Activated naive CD8-positive, alpha-beta T cell (primary cell): ENCODE measurements around the gene CFAP77.
"Not testable (repeated sequence)": the region's sequence is repeated elsewhere in the genome, so short reads cannot be mapped to it uniquely, and the experiment has no call there.

Source experiments
- H3K27ac Mint-ChIP-seq: one replicate; pipeline ENCODE4 v1.8.0; 2021; ENCODE audit warnings: mixed read lengths
- H3K27me3 Mint-ChIP-seq: one replicate; pipeline ENCODE4 v1.8.0; 2021; ENCODE audit warnings: mixed read lengths
- H3K36me3 Mint-ChIP-seq: one replicate; pipeline ENCODE4 v1.8.0; 2021; ENCODE audit warnings: mixed read lengths
- H3K4me1 Mint-ChIP-seq: one replicate; pipeline ENCODE4 v1.8.0; 2021; ENCODE audit warnings: low read depth, mixed read lengths
- H3K4me3 Mint-ChIP-seq: one replicate; pipeline ENCODE4 v1.8.0; 2021; ENCODE audit warnings: mild to moderate bottlenecking, mixed read lengths
- H3K9me3 Mint-ChIP-seq: one replicate; pipeline ENCODE4 v1.8.0; 2021; ENCODE audit warnings: low read depth, mixed read lengths

CFAP77 gene

DNA sequence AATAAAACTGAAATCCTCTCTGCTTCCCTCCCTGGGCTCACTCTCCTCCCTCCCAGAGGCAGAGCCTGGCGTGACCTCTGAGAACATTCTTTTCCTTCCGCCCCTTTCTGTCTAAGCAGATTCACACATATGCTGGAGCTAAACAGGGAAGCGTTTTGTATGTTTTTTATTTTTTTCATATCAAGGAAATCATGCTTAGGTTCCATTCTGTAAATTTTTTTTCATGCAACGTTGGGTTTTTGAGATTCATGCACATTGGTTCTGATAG is 152.2 kb downstream of the CFAP77 start:
- Mint-ChIP-seq H3K36me3 (peaks cover 6% of the 10 kb centered on the region), H3K9me3 (peaks cover 5% of the 10 kb centered on the region), H3K4me3 (no peak overlapping the region), H3K27ac (no peak overlapping the region), H3K27me3 (peaks cover 9% of the 10 kb centered on the region), H3K4me1 (no peaks in the 10 kb centered on the region)

DNA sequence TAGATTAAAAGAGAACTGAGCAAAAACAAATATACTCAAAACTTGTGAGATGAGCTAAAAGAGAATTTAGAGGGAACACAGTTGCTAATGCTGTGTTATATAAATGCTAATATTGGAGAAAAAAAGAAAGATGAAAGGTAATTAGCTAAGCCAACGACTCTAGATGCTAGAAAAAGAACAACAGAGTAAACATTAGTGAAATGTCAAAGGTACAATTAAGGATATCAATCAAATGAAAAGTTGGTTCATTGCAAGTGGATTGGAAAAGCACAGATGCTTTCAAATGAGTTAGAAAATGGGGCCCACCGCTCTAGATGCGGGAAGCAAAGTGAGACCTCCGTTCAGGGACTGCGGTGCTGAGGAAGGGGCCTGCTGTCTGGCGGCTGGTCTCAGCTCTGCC is 154.5 kb downstream of the CFAP77 start:
- H3K27ac Mint-ChIP-seq = no peak overlapping the region
- H3K27me3 Mint-ChIP-seq = peaks cover 6% of the 10 kb centered on the region

DNA sequence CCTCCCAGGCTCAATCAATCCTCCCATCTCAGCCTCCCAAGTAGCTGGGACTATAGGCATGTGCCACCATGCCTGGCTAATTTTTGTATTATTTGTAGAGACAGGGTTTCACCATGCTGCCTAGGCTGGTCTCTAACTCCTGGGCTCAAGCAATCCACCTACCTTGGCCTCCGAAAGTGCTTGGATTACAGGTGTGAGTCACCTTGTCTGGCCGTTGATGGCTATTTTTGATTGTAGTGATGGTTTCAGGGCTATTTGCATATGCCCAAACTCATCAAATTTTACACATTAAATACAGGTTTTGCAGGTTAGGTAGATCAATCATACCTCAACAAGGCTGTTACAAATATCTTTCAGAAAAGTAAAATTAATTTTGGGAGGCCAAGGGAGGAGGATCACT is 158.8 kb downstream of the CFAP77 start:
- not testable (repeated sequence) for H3K9me3 Mint-ChIP-seq, H3K4me3 Mint-ChIP-seq, H3K27ac Mint-ChIP-seq, H3K4me1 Mint-ChIP-seq, H3K36me3 Mint-ChIP-seq, H3K27me3 Mint-ChIP-seq

More for the DNA sequence above, 154.5 kb downstream of the CFAP77 start:
- Mint-ChIP-seq H3K36me3 (peaks cover 7% of the 10 kb centered on the region), H3K4me3 (no peak overlapping the region), H3K9me3 (peaks cover 2% of the 10 kb centered on the region), H3K4me1 (no peaks in the 10 kb centered on the region)

DNA sequence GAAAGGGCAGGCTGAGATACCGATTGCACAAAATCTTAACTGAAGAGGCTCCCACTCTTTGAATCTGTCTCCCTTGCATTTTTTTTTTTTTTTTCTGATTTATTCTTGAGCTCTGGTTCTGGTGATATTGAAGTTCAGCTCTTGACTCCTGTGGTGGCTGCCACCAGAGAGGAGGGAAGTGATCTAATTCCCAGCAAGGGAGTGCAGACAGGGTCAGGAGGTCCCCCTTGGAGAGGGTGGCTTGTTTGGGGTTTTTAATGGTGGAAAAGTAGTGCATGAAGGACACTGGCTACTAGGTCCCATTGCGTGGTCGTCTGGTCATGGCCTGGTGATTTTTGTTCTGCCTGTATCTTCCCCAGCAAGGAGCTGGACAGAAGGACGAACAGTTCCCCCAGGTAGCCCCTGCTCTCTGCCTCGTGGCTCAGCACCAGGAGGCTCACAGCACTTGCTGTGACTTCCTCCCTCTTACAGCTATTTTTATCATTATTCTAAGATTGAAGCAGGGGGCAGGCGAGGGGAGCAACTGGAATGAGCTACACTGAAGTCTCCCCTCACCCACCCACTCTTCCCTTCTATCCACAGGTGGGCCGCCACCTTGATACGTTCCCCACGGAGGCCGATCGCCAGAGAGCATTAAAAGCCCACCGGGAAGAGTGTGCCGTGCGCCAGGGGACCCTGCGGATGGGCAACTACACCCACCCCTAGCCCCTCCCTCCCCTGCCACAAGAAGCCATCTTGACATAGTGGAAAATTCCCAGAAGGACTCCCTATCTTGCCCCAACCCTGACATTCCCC is 162.0 kb downstream of the CFAP77 start:
- Mint-ChIP-seq H3K4me1 (no peaks in the 10 kb centered on the region), H3K27ac (no peak overlapping the region), H3K36me3 (peaks cover 7% of the 10 kb centered on the region), H3K27me3 (peaks cover 24% of the 10 kb centered on the region), H3K9me3 (no peaks in the 10 kb centered on the region), H3K4me3 (no peak overlapping the region)

DNA sequence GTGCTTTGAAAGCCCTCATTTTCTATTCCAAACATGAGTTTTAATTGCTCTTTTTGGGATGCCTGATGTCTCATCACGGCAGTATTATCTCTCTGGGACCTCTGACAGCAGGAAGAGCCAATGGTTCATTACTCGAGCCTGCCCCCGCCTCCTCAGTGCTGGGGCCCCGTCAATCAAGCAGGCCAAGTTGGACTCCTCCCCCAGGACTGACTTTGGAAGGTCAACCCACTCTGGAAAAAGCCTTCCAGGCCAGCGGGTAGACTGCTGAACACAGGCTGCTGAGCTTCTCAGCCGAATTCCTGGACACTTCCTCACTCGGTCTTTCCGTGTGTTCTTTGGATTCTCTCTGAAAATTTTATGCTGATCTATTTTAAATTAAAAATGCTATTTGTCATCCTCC is 162.9 kb downstream of the CFAP77 start:
- Mint-ChIP-seq H3K27me3 (peaks cover 33% of the 10 kb centered on the region), H3K4me1 (no peaks in the 10 kb centered on the region), H3K27ac (no peak overlapping the region), H3K9me3 (no peaks in the 10 kb centered on the region), H3K4me3 (no peak overlapping the region), H3K36me3 (peaks cover 4% of the 10 kb centered on the region)

DNA sequence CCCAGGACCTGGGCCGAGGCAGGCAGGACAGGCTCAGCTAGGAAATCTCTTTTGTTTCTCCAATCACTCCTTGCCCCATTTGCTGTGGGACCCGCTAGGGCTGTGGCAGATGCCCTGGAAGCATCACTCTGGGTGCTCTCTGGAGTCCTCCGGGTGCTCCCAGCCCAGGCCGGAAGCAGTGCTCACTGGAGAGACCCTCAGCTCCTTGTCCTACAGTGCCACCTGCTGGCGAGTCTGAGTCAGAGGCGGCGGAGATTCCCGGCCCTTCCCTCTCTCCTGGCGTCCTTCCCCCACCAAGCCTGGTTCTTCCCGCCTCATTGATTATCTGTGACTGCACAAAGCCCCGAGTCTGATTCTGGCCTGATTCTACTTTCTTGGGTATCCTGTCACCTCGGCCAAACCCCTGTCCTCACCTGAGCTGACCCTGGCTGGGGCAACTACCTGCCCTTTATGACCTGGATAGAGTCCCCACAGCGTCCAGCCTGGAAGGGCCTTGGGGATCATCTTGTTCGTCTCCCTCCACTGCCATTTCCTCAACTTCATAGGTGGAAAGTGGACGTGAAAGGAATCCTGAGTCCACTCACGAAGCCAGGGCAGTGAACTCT is 165.1 kb downstream of the CFAP77 start:
- no peak overlapping the region for H3K4me3 Mint-ChIP-seq
- no peak overlapping the region for H3K27ac Mint-ChIP-seq
- no peaks in the 10 kb centered on the region for H3K4me1 Mint-ChIP-seq
- H3K36me3 Mint-ChIP-seq = peaks cover 4% of the 10 kb centered on the region
- H3K27me3 Mint-ChIP-seq = peaks cover 42% of the 10 kb centered on the region
- no peaks in the 10 kb centered on the region for H3K9me3 Mint-ChIP-seq

DNA sequence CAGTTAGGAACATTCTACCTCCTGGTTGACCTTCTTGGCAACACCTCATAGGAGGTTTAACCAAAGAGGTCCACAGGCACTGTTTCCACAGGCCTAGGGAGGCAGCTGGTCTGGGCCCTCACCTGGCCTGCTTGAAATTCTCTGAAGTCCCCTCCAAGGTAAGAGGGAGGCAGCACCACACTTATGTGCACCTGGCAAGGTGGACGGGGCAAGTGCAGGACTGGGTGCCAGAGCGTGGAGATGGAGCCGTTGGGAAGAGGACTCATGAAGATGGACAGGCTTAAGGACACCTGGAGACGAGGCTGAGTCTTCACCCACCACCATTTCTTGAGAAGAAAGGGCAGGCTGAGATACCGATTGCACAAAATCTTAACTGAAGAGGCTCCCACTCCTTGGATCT is 165.8 kb downstream of the CFAP77 start:
- Mint-ChIP-seq H3K4me3 (no peak overlapping the region), H3K4me1 (no peaks in the 10 kb centered on the region), H3K36me3 (peaks cover 4% of the 10 kb centered on the region), H3K27me3 (peaks cover 42% of the 10 kb centered on the region), H3K9me3 (no peaks in the 10 kb centered on the region), H3K27ac (no peak overlapping the region)

DNA sequence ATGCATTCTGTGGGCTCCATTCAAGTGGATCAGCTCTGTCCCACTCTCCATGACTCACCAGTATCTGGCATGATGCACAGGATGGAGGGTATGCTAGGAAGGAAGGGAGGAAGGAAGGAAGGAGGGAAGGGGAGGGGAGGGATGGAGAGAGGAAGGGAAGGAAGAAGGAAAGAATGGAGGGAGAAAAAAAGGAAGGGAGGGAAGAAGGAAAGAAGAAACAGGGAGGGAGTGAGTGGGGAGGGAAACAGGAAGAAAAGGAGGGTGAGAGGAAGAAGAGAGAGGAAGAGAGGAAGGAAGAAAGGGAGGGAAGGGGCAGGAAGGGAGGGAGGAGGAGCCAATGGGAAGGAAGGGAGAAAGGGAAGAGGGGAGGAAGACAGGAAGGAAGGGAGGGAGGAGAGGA is 167.1 kb downstream of the CFAP77 start:
- Mint-ChIP-seq H3K9me3 (no peaks in the 10 kb centered on the region), H3K36me3 (peaks cover 4% of the 10 kb centered on the region), H3K4me3 (no peak overlapping the region), H3K27ac (no peak overlapping the region), H3K4me1 (peaks cover 6% of the 10 kb centered on the region), H3K27me3 (peaks cover 45% of the 10 kb centered on the region)

DNA sequence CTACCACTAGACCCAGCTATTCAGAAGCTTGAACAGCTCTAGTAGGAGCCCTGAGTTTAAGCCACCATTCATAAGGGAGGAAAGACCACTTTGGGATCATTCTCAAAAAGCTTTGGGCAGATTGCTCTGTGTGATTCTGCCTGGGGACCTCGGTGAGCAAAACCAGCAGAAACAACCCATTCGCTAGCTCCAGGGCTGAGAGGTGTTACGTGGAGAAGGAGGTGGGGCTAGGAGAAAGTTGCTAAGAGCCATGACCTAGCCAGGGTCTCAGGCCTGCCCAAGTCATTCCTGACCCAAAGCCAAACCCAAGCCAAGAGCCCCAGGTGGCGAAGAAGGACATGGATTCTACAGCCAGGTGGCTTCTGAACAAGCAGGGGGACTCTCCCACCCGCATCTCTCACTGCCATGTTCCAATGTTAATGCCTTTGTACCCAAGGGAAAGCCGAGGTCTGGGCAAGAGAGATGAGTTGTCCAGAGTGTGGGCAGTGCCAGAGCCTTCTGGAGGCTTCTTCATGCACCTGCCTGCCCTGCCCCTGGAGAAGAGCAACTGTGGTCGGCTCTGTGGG is 168.4 kb downstream of the CFAP77 start:
- Mint-ChIP-seq H3K4me3 (no peak overlapping the region), H3K4me1 (peaks cover 6% of the 10 kb centered on the region), H3K27me3 (peaks cover 49% of the 10 kb centered on the region), H3K27ac (no peak overlapping the region), H3K36me3 (peaks cover 4% of the 10 kb centered on the region), H3K9me3 (no peaks in the 10 kb centered on the region)

DNA sequence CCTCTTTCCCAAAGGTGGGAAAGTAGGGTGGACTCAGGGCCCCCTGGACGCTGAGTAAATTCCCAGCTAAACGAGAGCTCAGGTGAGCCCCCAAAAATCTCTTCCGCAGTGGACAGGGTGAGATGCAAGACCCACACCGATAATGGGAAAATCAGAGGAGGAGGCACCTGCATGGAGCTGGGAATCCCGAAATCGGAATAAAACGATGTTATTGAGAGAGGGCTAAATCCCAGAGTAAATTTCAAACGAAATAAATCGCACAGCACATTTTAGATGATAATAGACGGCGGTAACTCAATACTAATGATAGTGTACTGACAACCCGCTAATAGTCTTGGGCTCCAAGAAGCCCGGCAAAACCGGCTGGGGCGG is 169.4 kb downstream of the CFAP77 start:
- no peak overlapping the region for H3K4me3 Mint-ChIP-seq
- H3K4me1 Mint-ChIP-seq = peaks cover 6% of the 10 kb centered on the region
- H3K9me3 Mint-ChIP-seq = no peaks in the 10 kb centered on the region
- H3K36me3 Mint-ChIP-seq = peaks cover under 1% of the 10 kb centered on the region
- no peak overlapping the region for H3K27ac Mint-ChIP-seq
- peaks cover 47% of the 10 kb centered on the region for H3K27me3 Mint-ChIP-seq

DNA sequence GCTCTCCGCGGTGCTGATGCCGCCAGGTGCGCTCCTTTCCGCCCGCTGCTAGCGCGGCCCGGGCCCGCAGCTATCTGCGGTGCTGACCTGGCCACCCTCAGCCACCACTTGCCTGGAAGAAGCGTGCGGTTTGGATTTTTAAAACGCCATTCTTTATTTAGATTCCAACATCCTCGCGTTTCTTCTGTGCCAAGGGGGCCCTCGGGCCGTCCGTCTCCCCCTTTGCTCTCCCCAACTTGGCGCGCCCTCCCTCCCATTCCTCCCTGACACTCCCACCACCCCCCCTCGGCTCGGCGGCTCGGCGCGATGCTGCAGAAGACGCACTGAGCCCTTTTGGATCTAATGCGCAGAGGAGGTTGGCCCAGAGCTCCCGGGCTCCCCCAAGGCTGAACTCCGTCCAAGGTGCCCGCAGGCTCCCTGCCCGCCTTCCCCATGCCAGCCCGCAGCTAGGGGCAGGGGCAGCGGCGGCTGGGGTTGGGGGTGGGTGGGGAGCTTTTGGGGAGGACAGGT is 172.3 kb downstream of the CFAP77 start, which contains the start of gene BARHL1:
TSS of gene BARHL1 (plus strand) at position 331 of the 510 bp plus-strand sequence. CDS start 192 bp downstream, outside the sequence.
- H3K36me3 Mint-ChIP-seq = no peaks in the 10 kb centered on the region
- H3K9me3 Mint-ChIP-seq = no peaks in the 10 kb centered on the region
- H3K4me3 Mint-ChIP-seq = peak within 1 kb of the TSS; percentile 76
- H3K27ac Mint-ChIP-seq = peak within 1 kb of the TSS; percentile 29
- H3K27me3 Mint-ChIP-seq = peaks cover 43% of the 10 kb centered on the region
- peaks cover 12% of the 10 kb centered on the region for H3K4me1 Mint-ChIP-seq

DNA sequence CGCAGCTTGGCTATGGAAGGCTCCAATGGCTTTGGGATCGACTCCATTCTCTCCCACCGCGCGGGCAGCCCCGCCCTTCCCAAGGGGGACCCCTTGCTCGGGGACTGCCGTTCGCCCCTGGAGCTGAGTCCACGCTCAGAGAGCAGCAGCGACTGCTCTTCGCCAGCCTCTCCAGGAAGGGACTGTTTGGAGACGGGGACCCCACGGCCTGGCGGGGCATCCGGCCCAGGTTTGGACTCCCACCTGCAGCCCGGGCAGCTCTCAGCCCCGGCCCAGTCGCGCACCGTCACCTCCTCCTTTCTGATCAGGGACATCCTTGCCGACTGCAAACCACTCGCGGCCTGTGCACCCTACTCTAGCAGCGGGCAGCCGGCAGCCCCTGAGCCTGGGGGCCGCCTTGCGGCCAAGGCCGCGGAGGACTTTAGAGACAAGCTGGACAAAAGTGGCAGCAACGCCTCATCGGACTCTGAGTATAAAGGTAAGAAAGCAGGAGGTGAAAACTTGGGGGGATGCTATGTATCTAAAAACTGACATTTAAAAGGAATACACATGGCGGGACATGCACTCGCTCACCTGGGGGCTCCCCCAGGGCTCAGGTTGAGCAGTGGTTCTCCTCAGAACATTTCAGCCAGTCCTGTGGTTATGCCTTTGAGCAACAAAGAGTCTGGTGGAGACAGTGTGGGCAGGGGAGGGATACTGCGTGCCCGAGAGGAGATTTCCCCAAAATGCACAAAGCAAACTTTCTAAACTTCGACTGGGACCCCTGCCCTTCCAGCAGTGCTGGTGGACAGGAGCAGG is 173.0 kb downstream of the CFAP77 start:
- Mint-ChIP-seq H3K4me1 (peaks cover 12% of the 10 kb centered on the region), H3K36me3 (no peaks in the 10 kb centered on the region), H3K27ac (no peak overlapping the region), H3K27me3 (peaks cover 38% of the 10 kb centered on the region), H3K9me3 (no peaks in the 10 kb centered on the region), H3K4me3 (no peak overlapping the region)

DNA sequence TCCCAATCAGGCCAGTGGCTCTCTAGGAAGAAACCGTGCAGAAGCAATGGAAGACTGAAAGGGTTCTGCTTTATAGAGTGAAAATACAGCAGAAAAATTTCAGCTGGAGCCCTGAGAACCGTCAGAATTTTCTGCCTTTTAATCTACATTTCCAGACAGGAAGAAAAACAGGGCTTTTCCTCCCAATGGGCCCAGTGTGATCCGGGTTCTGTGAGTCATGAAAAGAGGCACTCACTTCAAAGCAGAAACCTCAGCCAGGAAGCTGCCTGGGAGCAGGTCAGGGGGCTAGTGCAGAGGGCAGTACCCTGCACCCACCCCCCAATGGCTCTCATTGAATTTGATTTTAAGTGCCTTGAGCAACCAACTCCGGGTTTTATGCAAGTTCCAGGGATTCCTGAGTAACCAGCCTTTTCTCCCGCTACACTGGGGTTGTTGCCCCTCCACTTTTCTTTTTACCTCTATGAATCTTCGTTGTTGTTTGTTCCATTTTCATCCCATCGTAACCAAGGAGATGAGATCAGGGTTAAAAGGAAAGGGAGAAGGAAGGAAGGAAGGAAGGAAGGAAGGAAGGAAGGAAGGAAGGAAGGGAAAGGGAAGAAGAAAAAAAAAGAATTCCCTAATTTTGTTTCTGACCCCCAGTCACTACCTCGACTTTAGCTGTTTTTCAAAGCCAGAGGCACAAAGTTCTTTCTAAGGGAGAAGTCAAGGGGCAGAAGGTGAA is 173.7 kb downstream of the CFAP77 start:
- Mint-ChIP-seq H3K9me3 (no peaks in the 10 kb centered on the region), H3K4me1 (peaks cover 15% of the 10 kb centered on the region), H3K27me3 (peaks cover 36% of the 10 kb centered on the region), H3K36me3 (no peaks in the 10 kb centered on the region), H3K4me3 (no peak overlapping the region), H3K27ac (no peak overlapping the region)
